H1 (cell line): Measurements from ENCODE around the gene GID4. TPM values are rescaled to one million over a fixed set of nuclear protein-coding genes. Genes with fewer than 3 reads are reported as not detected.

Experiments used
- CTCF ChIA-PET: fragments of 300-600 bp; sonication (Branson Sonifier 250); formaldehyde crosslinking; loops from one replicate; lab custom pipeline; 2021; ENCODE audit not compliant: partially characterized antibody; lab: Charles Lee
- POLR2A ChIA-PET: fragments of 300-600 bp; sonication (Branson Sonifier 250); formaldehyde crosslinking; loops from one replicate; lab custom pipeline; 2021; ENCODE audit warnings: inconsistent platforms; ENCODE audit not compliant: partially characterized antibody; lab: Charles Lee
- DNase-seq, 2 experiments: peaks; one replicate each; pipeline versions ENCODE4 v3.0.0 to v3.0.0-alpha.2; 2010 to 2022; ENCODE audit warnings: low spot score in 2 of 2, low read depth in 1 of 2, mixed read lengths in 1 of 2
- FAIRE-seq: peaks from 2 replicates; lab custom pipeline; 2011; peaks lifted over from hg19 to GRCh38; lab: Jason Lieb, UNC
- H2AFZ ChIP-seq: 2 replicates; pipeline ENCODE4 v1.8.1; 2012; ENCODE audit warnings: low read length, inconsistent platforms
- H2AK5ac ChIP-seq: 2 replicates; pipeline ENCODE4 v1.6.1; 2013; ENCODE audit warnings: low read depth, low read length
- H2BK120ac ChIP-seq: replicated peaks from 2 replicates; pipeline ENCODE3; 2013; ENCODE audit warnings: low read depth, low read length, inconsistent platforms
- H2BK12ac ChIP-seq: 2 replicates; pipeline ENCODE4 v1.6.1; 2013; ENCODE audit warnings: low read depth, low read length
- H2BK15ac ChIP-seq: 2 replicates; pipeline ENCODE4 v1.6.1; 2013; ENCODE audit warnings: low read length
- H2BK20ac ChIP-seq: 2 replicates; pipeline ENCODE4 v1.6.1; 2013; ENCODE audit warnings: low read length
- H2BK5ac ChIP-seq: 2 replicates; pipeline ENCODE4 v1.6.1; 2013; ENCODE audit warnings: low read depth, low read length
- H3K14ac ChIP-seq: 2 replicates; pipeline ENCODE4 v1.6.1; 2013; ENCODE audit warnings: inconsistent platforms; ENCODE audit not compliant: insufficient read length
- H3K18ac ChIP-seq: 2 replicates; pipeline ENCODE4 v1.6.1; 2013; ENCODE audit warnings: low read length; ENCODE audit errors: extremely low read depth
- H3K23ac ChIP-seq: 2 replicates; pipeline ENCODE4 v1.6.1; 2013; ENCODE audit warnings: inconsistent platforms; ENCODE audit not compliant: insufficient read length
- H3K23me2 ChIP-seq: 2 replicates; pipeline ENCODE4 v1.6.1; 2013; ENCODE audit warnings: low read depth, low read length
- H3K27ac ChIP-seq: 2 replicates; pipeline ENCODE4 v1.6.1; 2011; ENCODE audit warnings: low read depth, low read length, inconsistent platforms
- H3K27me3 ChIP-seq, 4 experiments: replicated peaks in 1 of 4; 1 replicate in 1 of 4; 2 replicates in 3 of 4; pipeline versions ENCODE4 v1.6.1 to v1.8.1; 2011 to 2013; ENCODE audit warnings: low read length in 3 of 4, mild to moderate bottlenecking in 3 of 4, inconsistent platforms in 2 of 4, mixed read lengths in 2 of 4, moderate library complexity in 1 of 4; ENCODE audit not compliant: control insufficient read depth in 3 of 4, insufficient read depth in 3 of 4; ENCODE audit errors: extremely low read depth in 1 of 4
- H3K36me3 ChIP-seq, 4 experiments: 2 replicates each; pipeline versions ENCODE4 v1.6.1 to v1.8.1; 2011 to 2013; ENCODE audit warnings: mild to moderate bottlenecking in 4 of 4, low read length in 3 of 4, moderate library complexity in 2 of 4, control low read depth in 1 of 4, inconsistent platforms in 1 of 4; ENCODE audit not compliant: insufficient read depth in 4 of 4, control insufficient read depth in 2 of 4
- H3K4ac ChIP-seq: replicated peaks from 2 replicates; pipeline ENCODE3; 2013; ENCODE audit warnings: low read length, low read depth, mixed read lengths, inconsistent platforms; ENCODE audit not compliant: insufficient read length
- H3K4me1 ChIP-seq, 4 experiments: replicated peaks in 1 of 4; 1 replicate in 1 of 4; 2 replicates in 3 of 4; pipeline versions ENCODE4 v1.6.1 to v1.8.1; 2011 to 2013; ENCODE audit warnings: low read length in 3 of 4, inconsistent platforms in 2 of 4, mixed read lengths in 1 of 4; ENCODE audit not compliant: insufficient read depth in 4 of 4, control insufficient read depth in 3 of 4
- H3K4me2 ChIP-seq, 2 experiments: 2 replicates each; pipeline versions ENCODE4 v1.6.1 to v1.8.1; 2011 to 2013; ENCODE audit warnings: low read depth in 2 of 2, low read length in 2 of 2, control low read depth in 1 of 2, inconsistent platforms in 1 of 2, mild to moderate bottlenecking in 1 of 2; ENCODE audit not compliant: insufficient read depth in 1 of 2
- H3K4me3 ChIP-seq, 4 experiments: fragments of 200-600, 300-600 bp in 1 of 4; sonication (generic), shearing (Covaris generic), sonication (Bioruptor Twin) in 1 of 4; 2 replicates each; pipeline versions ENCODE4 v1.5.1 to v1.8.1; 2011 to 2016; ENCODE audit warnings: low read length in 4 of 4, low read depth in 3 of 4, control low read depth in 2 of 4, inconsistent platforms in 2 of 4, mild to moderate bottlenecking in 2 of 4, mixed read lengths in 1 of 4, moderate library complexity in 1 of 4; ENCODE audit not compliant: insufficient read depth in 2 of 4; ENCODE audit errors: extremely low read depth in 1 of 4
- H3K56ac ChIP-seq: replicated peaks from 2 replicates; pipeline ENCODE3; 2013; ENCODE audit warnings: low read depth, mild to moderate bottlenecking, mixed read lengths, low read length, inconsistent platforms; ENCODE audit not compliant: insufficient read length
- H3K79me1 ChIP-seq: 2 replicates; pipeline ENCODE4 v1.6.1; 2013; ENCODE audit warnings: low read depth, low read length, control low read depth
- H3K79me2 ChIP-seq, 2 experiments: 2 replicates each; pipeline versions ENCODE4 v1.6.1 to v1.8.1; 2012 to 2013; ENCODE audit warnings: low read length in 2 of 2, mild to moderate bottlenecking in 2 of 2, inconsistent platforms in 1 of 2; ENCODE audit not compliant: insufficient read depth in 2 of 2, control insufficient read depth in 1 of 2
- H3K9ac ChIP-seq, 4 experiments: replicated peaks in 1 of 4; 1 replicate in 1 of 4; 2 replicates in 3 of 4; pipeline versions ENCODE4 v1.6.1 to v1.8.1; 2011 to 2013; ENCODE audit warnings: low read depth in 3 of 4, low read length in 3 of 4, control low read depth in 2 of 4, mild to moderate bottlenecking in 2 of 4, moderate library complexity in 2 of 4, inconsistent platforms in 1 of 4; ENCODE audit errors: extremely low read depth in 1 of 4
- H3K9me3 ChIP-seq, 2 experiments: 2 replicates each; pipeline versions ENCODE4 v1.6.1 to v1.8.1; 2012 to 2013; ENCODE audit warnings: mild to moderate bottlenecking in 2 of 2, moderate library complexity in 2 of 2, control low read depth in 1 of 2, inconsistent platforms in 1 of 2, low read depth in 1 of 2, low read length in 1 of 2, mixed read lengths in 1 of 2; ENCODE audit not compliant: insufficient read depth in 2 of 2
- H4K20me1 ChIP-seq, 2 experiments: replicated peaks in 1 of 2; 2 replicates each; pipeline versions ENCODE3 to v1.8.1; 2011 to 2013; ENCODE audit warnings: inconsistent platforms in 2 of 2, low read length in 2 of 2, mild to moderate bottlenecking in 1 of 2; ENCODE audit not compliant: insufficient read depth in 2 of 2, control insufficient read depth in 1 of 2
- H4K5ac ChIP-seq: 2 replicates; pipeline ENCODE4 v1.6.1; 2013; ENCODE audit warnings: low read length, low read depth, mixed read lengths, inconsistent platforms; ENCODE audit not compliant: insufficient read length
- H4K8ac ChIP-seq: 2 replicates; pipeline ENCODE4 v1.8.0; 2013; ENCODE audit warnings: mild to moderate bottlenecking, moderate library complexity, low read length, inconsistent platforms; ENCODE audit not compliant: insufficient read depth; ENCODE audit errors: extremely low read depth
- H4K91ac ChIP-seq: replicated peaks from 2 replicates; pipeline ENCODE3; 2013; ENCODE audit warnings: low read length, mixed read lengths, inconsistent platforms; ENCODE audit not compliant: insufficient read length
- CTCF ChIP-seq, 3 experiments: IDR thresholded peaks; 1 replicate in 2 of 3; 2 replicates in 1 of 3; pipeline versions ENCODE4 v1.5.1 to v1.6.1; 2011; ENCODE audit warnings: low read length in 3 of 3, mild to moderate bottlenecking in 3 of 3, inconsistent platforms in 2 of 3, low read depth in 1 of 3, moderate library complexity in 1 of 3; ENCODE audit not compliant: insufficient read depth in 1 of 3; ENCODE audit errors: control extremely low read depth in 1 of 3
- RAD21 ChIP-seq, 2 experiments: IDR thresholded peaks in 1 of 2; conservative IDR thresholded peaks in 1 of 2; 2 replicates each; pipeline ENCODE4 v1.6.1; 2011; ENCODE audit warnings: low read depth in 2 of 2, low read length in 2 of 2, improper control_type of control experiment in 1 of 2, inconsistent platforms in 1 of 2, mild to moderate bottlenecking in 1 of 2, moderate library complexity in 1 of 2
- SIN3A ChIP-seq, 2 experiments: IDR thresholded peaks in 1 of 2; conservative IDR thresholded peaks in 1 of 2; 2 replicates each; pipeline ENCODE4 v1.6.1; 2011 to 2012; ENCODE audit warnings: low read length in 2 of 2, improper control_type of control experiment in 1 of 2, low read depth in 1 of 2, mild to moderate bottlenecking in 1 of 2
- SIX5 ChIP-seq: IDR thresholded peaks from 2 replicates; pipeline ENCODE4 v1.6.1; 2011; ENCODE audit warnings: mild to moderate bottlenecking, low read depth, low read length
- WGBS, 2 experiments: shearing (Covaris generic) in 1 of 2; methylation state at CpG; one replicate each; pipeline versions ENCODE4 v1.1.6 to v1.1.7; 2013 to 2015; ENCODE audit warnings: low lambda C conversion rate in 2 of 2, mixed read lengths in 2 of 2, inconsistent platforms in 1 of 2, low coverage in 1 of 2, missing lambda C conversion rate in 1 of 2; ENCODE audit not compliant: insufficient replicate concordance in 2 of 2, insufficient coverage in 1 of 2, insufficient read length in 1 of 2; ENCODE audit errors: extremely low coverage in 1 of 2, missing lambda C conversion rate in 1 of 2; 5-methylcytosine and 5-hydroxymethylcytosine counted together
- polyA plus RNA-seq, 7 experiments: library from polyadenylated mRNA; depleted of rRNA in 3 of 7; stranded (reverse) in 5 of 7; unstranded in 2 of 7; fragments of >200 nt in 5 of 7; fragments of 200-250 nt in 2 of 7; gene quantifications; 1 replicate in 5 of 7; 2 replicates in 1 of 7; 4 replicates in 1 of 7; pipeline versions ENCODE4 v1.2.1 to v1.2.3, GENCODE V29; 2011 to 2013; ENCODE audit warnings: missing spikeins in 2 of 7, mixed read lengths in 2 of 7
- total RNA-seq: library from RNA; stranded (reverse); fragmentation: NEBNext Ultra II Directional; extraction: Animal tissue kit (Norgen Biotek cat#: 25700); gene quantifications from 2 replicates; pipeline ENCODE4 v1.2.1, GENCODE V29; 2021
- TF ChIP-seq, protein P1 (sequence below): IDR thresholded peaks from 2 replicates; pipeline ENCODE4 v1.6.1; 2012; ENCODE audit warnings: inconsistent platforms

Gene GID4
- total and polyA plus RNA-seq, 2 of the 8 experiments (the other 6 are each of a cell fraction or from before 2014, with no cell fraction given): 5.6 to 15.0 TPM

- Histone ChIP-seq H3K14ac (no peak overlapping the region), H3K4me1 (peaks cover 0 to 3% (median 0%) of the 10 kb centered on the region in 4 experiments; a peak in 2 of 7 replicates), H4K91ac (no peak overlapping the region), H3K9me3 (no peaks in the 10 kb centered on the region), H3K4me3 (no peak overlapping the region), H2BK120ac (no peak overlapping the region), H4K8ac (no peak overlapping the region), H4K20me1 (peaks cover 0 to 3% of the 10 kb centered on the region in 2 experiments), H3K9ac (no peak overlapping the region), H2BK5ac (no peak overlapping the region), H3K36me3 (no peaks in the 10 kb centered on the region), H3K4ac (no peak overlapping the region), H2BK12ac (no peak overlapping the region), H3K23me2 (peaks cover 2% of the 10 kb centered on the region; the same call in 1 of the 2 replicates), H2AFZ (no peak overlapping the region), H3K27ac (no peak overlapping the region), H4K5ac (no peak overlapping the region), H3K4me2 (no peak overlapping the region), H3K27me3 (no peaks in the 10 kb centered on the region), H3K79me2 (peaks cover 0 to 9% of the 10 kb centered on the region in 2 experiments; a peak in 1 of 4 replicates), H2BK15ac (no peak overlapping the region), H3K56ac (no peak overlapping the region), H2BK20ac (no peak overlapping the region), H3K23ac (no peak overlapping the region), H2AK5ac (no peak overlapping the region), H3K18ac (no peak overlapping the region), H3K79me1 (peaks cover 5% of the 10 kb centered on the region)
- TF ChIP-seq CTCF (IDR thresholded peaks at IDR 0.05; ENCODE audit: control extremely low read depth in 1 of 3, insufficient read depth in 1 of 3, low read depth in 1 of 3, low read length in 3 of 3): peak in 2 of 3 experiments; percentile 60 to 69; a peak in 3 of 4 replicates
- peak; percentile 88 for TF ChIP-seq RAD21 (IDR thresholded peaks at IDR 0.05 in 1 of 2, conservative IDR thresholded peaks at IDR 0.05 in 1 of 2; ENCODE audit: low read depth in 2 of 2, low read length in 2 of 2)
- peak; percentile 75 for TF ChIP-seq SIX5
- TF ChIP-seq, protein P1, sequence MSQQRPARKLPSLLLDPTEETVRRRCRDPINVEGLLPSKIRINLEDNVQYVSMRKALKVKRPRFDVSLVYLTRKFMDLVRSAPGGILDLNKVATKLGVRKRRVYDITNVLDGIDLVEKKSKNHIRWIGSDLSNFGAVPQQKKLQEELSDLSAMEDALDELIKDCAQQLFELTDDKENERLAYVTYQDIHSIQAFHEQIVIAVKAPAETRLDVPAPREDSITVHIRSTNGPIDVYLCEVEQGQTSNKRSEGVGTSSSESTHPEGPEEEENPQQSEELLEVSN: no peak
- TF ChIP-seq SIN3A (conservative IDR thresholded peaks at IDR 0.05 in 1 of 2, IDR thresholded peaks at IDR 0.05 in 1 of 2; ENCODE audit: low read depth in 1 of 2, low read length in 2 of 2): 0 out of 4 replicates have a peak, but pooled peaks of 1 of the 2 experiments have one; percentile 43
- peak in 1 of 2 experiments; percentile 13 for DNase-seq
- ChIA-PET POLR2A (interaction anchor here (0.6 kb wide), 1 partner anchor 19 kb away, joined by 3 read pairs; no protein-coding TSS in a partner anchor), CTCF (interaction anchor here (0.8 to 4.4 kb wide), 31 partner anchors 8 to 302 kb away, joined by 3 to 40 read pairs (median 4); no protein-coding TSS in a partner anchor)
- WGBS, 2 experiments: 45% methylated on average over 5 of the region's 5 CpGs; no CpG with 5 or more reads in 1 of the 2 experiments
- peak; percentile 81 for FAIRE-seq
Observed at GRCh38 chr17:18033442-18034099, 5.6 kb upstream of the GID4 start.
